Lower leg skin (tissue), 3 donors: Measurements from ENCODE around the gene FSTL1.

Source experiments
- CTCF ChIP-seq, 3 donors: fragments of 450-650 bp; IDR thresholded peaks; one replicate each; pipeline ENCODE4 v1.5.1; 2016; ENCODE audit warnings: antibody characterized with exemption in 3 of 3, mild to moderate bottlenecking in 3 of 3, moderate library complexity in 2 of 3
- POLR2A ChIP-seq, 2 donors: fragments of 450-650 bp; IDR thresholded peaks; one replicate each; pipeline ENCODE4 v1.6.1; 2016 to 2017; ENCODE audit warnings: antibody characterized with exemption in 2 of 2, mild to moderate bottlenecking in 1 of 2, moderate library complexity in 1 of 2

GRCh38 chr3:120381503-120381902 is 69.3 kb downstream of the FSTL1 start:
- TF ChIP-seq POLR2A (IDR thresholded peaks at IDR 0.05) (no peak), CTCF (IDR thresholded peaks at IDR 0.05) (no peak)
